CD8-positive, alpha-beta memory T cell (primary cell): ENCODE results near the gene GYG2. TPM values are rescaled to one million over a fixed set of nuclear protein-coding genes. Genes with fewer than 3 reads are reported as not detected.
"Not testable (repeated sequence)": the region's sequence is repeated elsewhere in the genome, so short reads cannot be mapped to it uniquely, and the experiment has no call there.

Experiments used
- CTCF ChIA-PET: fragments of 350-600 bp; sonication (Branson Sonifier 250); formaldehyde crosslinking; loops from one replicate; lab custom pipeline; 2021; ENCODE audit warnings: antibody characterized with exemption; lab: Charles Lee
- POLR2A ChIA-PET: fragments of 350-600 bp; sonication (Branson Sonifier 250); formaldehyde crosslinking; loops from one replicate; lab custom pipeline; 2021; ENCODE audit warnings: antibody characterized with exemption; lab: Charles Lee
- DNase-seq, 5 donors: peaks; one replicate each; pipeline versions ENCODE4 v3.0.0 to v3.0.0-alpha.2; 2020 to 2022; ENCODE audit warnings: mixed read lengths in 1 of 5
- H3K27ac ChIP-seq: one replicate; pipeline ENCODE4 v1.7.0; 2013; ENCODE audit warnings: low read depth, mild to moderate bottlenecking, low read length, moderate library complexity
- H3K27me3 ChIP-seq: 2 replicates; pipeline ENCODE4 v1.7.0; 2013; ENCODE audit warnings: low read length, mild to moderate bottlenecking; ENCODE audit not compliant: insufficient read depth, poor library complexity, severe bottlenecking
- H3K36me3 ChIP-seq: 2 replicates; pipeline ENCODE4 v1.7.0; 2013; ENCODE audit warnings: mild to moderate bottlenecking, low read length, moderate library complexity; ENCODE audit not compliant: insufficient read depth
- H3K4me1 ChIP-seq: 2 replicates; pipeline ENCODE4 v1.7.0; 2013; ENCODE audit warnings: mild to moderate bottlenecking, low read length, moderate library complexity; ENCODE audit not compliant: insufficient read depth
- H3K4me3 ChIP-seq: 2 replicates; pipeline ENCODE4 v1.7.0; 2013; ENCODE audit warnings: mild to moderate bottlenecking, low read length
- H3K9me3 ChIP-seq: 2 replicates; pipeline ENCODE4 v1.7.0; 2013; ENCODE audit warnings: mild to moderate bottlenecking, low read length
- H3K27ac Mint-ChIP-seq, 8 donors: one replicate each; pipeline ENCODE4 v1.8.0; 2020 to 2021; ENCODE audit warnings: mixed read lengths in 8 of 8, mild to moderate bottlenecking in 6 of 8, inconsistent platforms in 3 of 8, moderate library complexity in 3 of 8
- H3K27me3 Mint-ChIP-seq, 2 donors: one replicate each; pipeline ENCODE4 v1.8.0; 2020 to 2021; ENCODE audit warnings: mixed read lengths in 2 of 2, mild to moderate bottlenecking in 1 of 2, moderate library complexity in 1 of 2
- H3K36me3 Mint-ChIP-seq, 3 donors: one replicate each; pipeline ENCODE4 v1.8.0; 2020 to 2021; ENCODE audit warnings: mixed read lengths in 3 of 3, inconsistent platforms in 1 of 3, mild to moderate bottlenecking in 1 of 3
- H3K4me1 Mint-ChIP-seq, 3 donors: one replicate each; pipeline ENCODE4 v1.8.0; 2020 to 2021; ENCODE audit warnings: mixed read lengths in 3 of 3, inconsistent platforms in 1 of 3, mild to moderate bottlenecking in 1 of 3
- H3K4me3 Mint-ChIP-seq, 7 donors: one replicate each; pipeline ENCODE4 v1.8.0; 2020 to 2021; ENCODE audit warnings: mixed read lengths in 7 of 7, mild to moderate bottlenecking in 6 of 7, moderate library complexity in 4 of 7, inconsistent platforms in 2 of 7
- H3K9me3 Mint-ChIP-seq, 5 donors: one replicate each; pipeline ENCODE4 v1.8.0; 2020 to 2022; ENCODE audit warnings: mixed read lengths in 5 of 5, mild to moderate bottlenecking in 3 of 5, moderate library complexity in 2 of 5, inconsistent platforms in 1 of 5
- polyA plus RNA-seq: library from polyadenylated mRNA; unstranded; fragments of 300-500 nt; fragmentation: Illumina TruSeq; gene quantifications from one replicate; pipeline ENCODE4 v1.2.3, GENCODE V29; 2021
- total RNA-seq, 2 experiments: library from RNA; stranded (reverse); gene quantifications; one replicate each; pipeline ENCODE4 v1.2.3, GENCODE V29; 2021

GYG2 gene
- total and polyA plus RNA-seq, 3 experiments from 2014 or later, result not detected

DNA sequence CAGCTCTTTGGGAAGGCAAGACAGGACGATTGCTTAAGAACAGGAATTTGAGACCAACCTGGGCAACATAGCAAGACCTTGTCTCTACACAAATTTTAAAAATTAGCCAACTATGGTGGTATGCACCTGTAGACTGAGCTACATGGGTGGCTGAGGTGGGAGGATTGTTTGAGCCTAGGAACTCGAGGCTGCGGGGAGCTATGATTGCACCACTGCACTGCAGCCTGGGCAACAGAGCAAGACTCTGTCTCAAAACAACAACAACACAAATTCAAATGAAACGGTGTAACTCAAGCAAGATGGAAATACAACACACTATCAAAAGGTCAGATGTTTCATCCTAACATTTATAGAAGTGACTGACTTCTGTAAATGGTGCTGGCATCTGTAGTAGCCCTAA is 39.8 kb upstream of the GYG2 start:
- no peak for DNase-seq
- Mint-ChIP-seq H3K4me3 (no peak overlapping the region), H3K4me1 (no peaks in the 10 kb centered on the region), H3K9me3 (peaks cover 0 to 2% (median 0%) of the 10 kb centered on the region in 5 donors), H3K36me3 (peaks cover 0 to 3% (median 3%) of the 10 kb centered on the region in 3 donors), H3K27ac (no peak overlapping the region), H3K27me3 (peaks cover 0 to 1% of the 10 kb centered on the region in 2 donors)
- Histone ChIP-seq H3K27ac (no peak overlapping the region), H3K36me3 (no peaks in the 10 kb centered on the region), H3K9me3 (no peaks in the 10 kb centered on the region), H3K4me3 (no peak overlapping the region), H3K4me1 (no peaks in the 10 kb centered on the region), H3K27me3 (no peaks in the 10 kb centered on the region)
- ChIA-PET CTCF (no interaction called here), POLR2A (no interaction called here)

DNA sequence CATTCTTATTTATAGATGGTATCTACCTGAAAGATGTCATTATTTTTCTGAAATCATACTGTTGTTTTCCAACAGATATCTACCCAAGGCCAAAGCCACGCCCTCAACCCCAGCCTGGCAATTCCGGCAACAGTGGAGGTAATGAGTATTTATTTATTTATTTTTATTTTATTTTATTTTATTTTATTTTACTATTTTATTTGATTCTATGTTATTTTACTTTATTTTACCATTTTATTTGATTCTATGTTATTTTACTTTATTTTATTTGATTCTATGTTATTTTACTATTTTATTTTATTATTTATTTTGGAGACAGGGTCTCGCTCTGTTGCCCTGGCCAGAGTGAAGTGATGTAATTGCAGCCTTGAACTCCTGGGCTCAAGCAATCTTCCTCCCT is 39.2 kb upstream of the GYG2 start:
- H3K36me3 Mint-ChIP-seq, result peaks cover 0 to 3% (median 3%) of the 10 kb centered on the region in 3 donors
- H3K27me3 Mint-ChIP-seq, result peaks cover 0 to 1% of the 10 kb centered on the region in 2 donors
- no peaks in the 10 kb centered on the region for H3K4me1 Mint-ChIP-seq
- H3K27me3 ChIP-seq, result no peaks in the 10 kb centered on the region
- no peak overlapping the region for H3K4me3 Mint-ChIP-seq
- no peaks in the 10 kb centered on the region for H3K9me3 ChIP-seq
- no peaks in the 10 kb centered on the region for H3K4me1 ChIP-seq
- H3K4me3 ChIP-seq, result no peak overlapping the region
- ChIA-PET CTCF (no interaction called here), POLR2A (no interaction called here)
- no peak overlapping the region for H3K27ac ChIP-seq
- H3K27ac Mint-ChIP-seq, result no peak overlapping the region
- peaks cover 0 to 2% (median 0%) of the 10 kb centered on the region in 5 donors for H3K9me3 Mint-ChIP-seq
- no peak for DNase-seq
- H3K36me3 ChIP-seq, result no peaks in the 10 kb centered on the region

DNA sequence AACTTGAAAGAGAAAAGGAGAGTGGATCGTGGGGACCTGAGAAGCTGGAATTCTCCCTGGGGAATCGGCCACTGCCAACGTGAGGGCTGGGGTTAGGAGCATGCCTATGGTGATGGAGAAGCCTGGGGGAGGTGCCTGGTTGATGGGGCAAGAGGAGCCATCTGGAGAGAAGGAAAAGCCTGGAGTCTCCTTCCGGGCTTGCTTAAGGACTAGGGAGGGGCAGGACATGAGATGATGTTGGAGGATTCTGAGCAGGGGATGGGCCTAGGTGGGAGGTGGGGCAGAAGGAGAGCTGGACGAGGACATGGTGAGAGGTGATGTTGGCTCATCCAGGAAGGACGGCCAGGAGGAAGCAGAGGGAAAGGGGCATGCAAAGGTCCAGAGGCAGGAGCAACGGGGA is 35.0 kb upstream of the GYG2 start:
- no peaks in the 10 kb centered on the region for H3K4me1 ChIP-seq
- no peak for DNase-seq

DNA sequence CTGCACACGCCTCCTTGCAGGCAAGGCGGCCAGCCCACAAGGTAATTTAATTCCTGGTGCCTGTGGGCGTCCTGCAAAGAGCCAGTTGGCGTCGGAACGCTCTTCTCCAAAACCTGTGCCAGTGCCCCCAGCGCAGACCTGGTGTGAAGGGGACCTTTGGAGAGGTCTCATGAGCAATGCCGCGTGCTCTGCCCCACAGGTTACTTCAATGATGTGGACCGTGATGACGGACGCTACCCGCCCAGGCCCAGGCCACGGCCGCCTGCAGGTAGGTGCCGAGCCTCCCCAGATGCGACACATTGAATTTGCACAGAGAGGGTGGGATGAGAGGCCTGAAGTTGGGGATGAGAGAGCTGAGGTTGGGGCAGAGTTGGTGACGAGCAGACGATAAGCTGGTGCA is 34.4 kb upstream of the GYG2 start:
- Mint-ChIP-seq H3K27me3 (peaks cover 3 to 4% of the 10 kb centered on the region in 2 donors), H3K4me1 (no peaks in the 10 kb centered on the region), H3K9me3 (no peaks in the 10 kb centered on the region), H3K4me3 (no peak overlapping the region), H3K36me3 (no peaks in the 10 kb centered on the region), H3K27ac (no peak overlapping the region)
- Histone ChIP-seq H3K4me3 (no peak overlapping the region), H3K4me1 (no peaks in the 10 kb centered on the region), H3K9me3 (no peaks in the 10 kb centered on the region), H3K36me3 (no peaks in the 10 kb centered on the region), H3K27ac (no peak overlapping the region), H3K27me3 (no peaks in the 10 kb centered on the region)
- CTCF ChIA-PET, result no interaction called here
- POLR2A ChIA-PET, result no interaction called here
- no peak for DNase-seq

More for the DNA sequence above, 35.0 kb upstream of the GYG2 start:
- H3K27me3 ChIP-seq, result no peaks in the 10 kb centered on the region
- H3K4me3 ChIP-seq, result no peak overlapping the region
- no peaks in the 10 kb centered on the region for H3K9me3 ChIP-seq
- POLR2A ChIA-PET, result no interaction called here
- H3K27ac Mint-ChIP-seq, result peak overlapping the region in 1 of 8 donors; percentile 8
- H3K4me3 Mint-ChIP-seq, result no peak overlapping the region
- CTCF ChIA-PET, result no interaction called here
- no peaks in the 10 kb centered on the region for H3K36me3 Mint-ChIP-seq
- no peaks in the 10 kb centered on the region for H3K4me1 Mint-ChIP-seq
- no peaks in the 10 kb centered on the region for H3K9me3 Mint-ChIP-seq
- H3K27me3 Mint-ChIP-seq, result peaks cover 0 to 3% of the 10 kb centered on the region in 2 donors
- H3K27ac ChIP-seq, result no peak overlapping the region
- H3K36me3 ChIP-seq, result no peaks in the 10 kb centered on the region

DNA sequence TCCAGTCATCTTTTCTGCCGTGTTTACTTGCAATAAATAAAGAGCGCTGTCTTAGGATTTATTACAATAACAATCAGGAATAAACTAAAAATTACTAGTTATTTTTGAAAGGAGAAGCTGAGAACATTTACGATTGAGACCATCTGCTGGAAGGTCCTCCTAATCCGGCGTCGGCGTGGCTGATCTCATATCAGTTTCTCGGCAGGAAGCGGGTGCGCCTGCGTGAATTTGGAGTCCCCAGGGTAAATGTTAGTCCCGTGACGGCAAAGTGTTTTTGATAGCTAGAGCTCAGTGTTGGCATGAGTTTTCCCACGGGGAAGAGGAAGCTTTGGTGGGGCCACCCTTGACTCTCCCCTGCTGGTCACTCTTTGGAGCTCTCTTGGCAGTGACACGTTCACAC is 31.9 kb upstream of the GYG2 start:
- CTCF ChIA-PET, H3K4me3 Mint-ChIP-seq, H3K36me3 ChIP-seq, H3K4me1 Mint-ChIP-seq, H3K27me3 ChIP-seq, H3K27ac ChIP-seq, H3K9me3 ChIP-seq, H3K4me3 ChIP-seq, H3K27me3 Mint-ChIP-seq, POLR2A ChIA-PET, H3K4me1 ChIP-seq, H3K9me3 Mint-ChIP-seq, H3K27ac Mint-ChIP-seq, DNase-seq, H3K36me3 Mint-ChIP-seq: not testable (repeated sequence)

DNA sequence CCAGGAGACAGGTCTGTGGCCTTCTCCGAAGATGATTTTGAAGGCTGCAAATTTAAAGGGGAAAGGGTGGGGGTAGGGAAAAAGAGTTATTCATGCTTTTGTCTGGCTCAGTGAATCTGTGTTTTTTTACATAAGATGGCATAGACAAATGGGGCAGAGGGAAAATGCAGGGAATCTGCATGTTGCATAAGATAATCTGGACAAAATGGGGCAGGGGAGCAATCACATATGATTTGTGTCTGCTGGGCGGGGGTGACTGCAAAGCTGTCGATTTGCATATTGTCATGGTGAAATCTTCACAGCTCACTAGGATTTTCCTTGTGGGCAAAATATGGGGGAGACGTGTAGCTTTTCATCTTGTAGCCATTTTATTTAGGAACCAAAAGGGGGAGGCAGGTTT is 29.4 kb upstream of the GYG2 start:
- ChIA-PET POLR2A (no interaction called here), CTCF (no interaction called here)
- Mint-ChIP-seq H3K36me3 (no peaks in the 10 kb centered on the region), H3K4me1 (no peaks in the 10 kb centered on the region), H3K4me3 (no peak overlapping the region), H3K27me3 (peaks cover 6 to 10% of the 10 kb centered on the region in 2 donors), H3K9me3 (no peaks in the 10 kb centered on the region), H3K27ac (no peak overlapping the region)
- Histone ChIP-seq H3K9me3 (no peaks in the 10 kb centered on the region), H3K27ac (no peak overlapping the region), H3K27me3 (no peaks in the 10 kb centered on the region), H3K4me1 (no peaks in the 10 kb centered on the region), H3K36me3 (no peaks in the 10 kb centered on the region), H3K4me3 (no peak overlapping the region)
- DNase-seq, result no peak

DNA sequence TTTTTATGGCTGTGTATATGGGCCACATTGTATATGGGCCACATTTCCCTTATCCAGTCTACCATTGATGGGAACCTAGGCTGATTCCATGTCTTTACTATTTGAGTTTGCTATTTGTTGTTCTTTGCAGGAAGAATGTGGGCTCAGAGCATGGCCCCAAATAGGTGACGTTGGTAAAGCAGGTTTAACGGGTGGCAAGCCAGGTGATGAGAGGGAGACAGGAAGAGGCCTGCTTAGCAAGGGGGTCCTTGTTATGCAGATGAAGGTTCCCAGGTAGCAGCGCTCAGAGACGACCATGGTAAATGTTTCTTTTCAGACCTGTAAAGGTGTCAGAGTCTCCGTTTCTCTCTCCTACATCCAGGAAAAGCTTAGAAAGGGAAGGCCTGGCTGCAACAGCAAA is 28.8 kb upstream of the GYG2 start:
- peaks cover 6 to 13% of the 10 kb centered on the region in 2 donors for H3K27me3 Mint-ChIP-seq
- H3K9me3 ChIP-seq, POLR2A ChIA-PET, H3K4me3 ChIP-seq, H3K36me3 ChIP-seq, H3K27me3 ChIP-seq, CTCF ChIA-PET, H3K36me3 Mint-ChIP-seq, H3K27ac ChIP-seq, H3K4me3 Mint-ChIP-seq, H3K9me3 Mint-ChIP-seq, DNase-seq, H3K4me1 ChIP-seq, H3K4me1 Mint-ChIP-seq, H3K27ac Mint-ChIP-seq: not testable (repeated sequence)

DNA sequence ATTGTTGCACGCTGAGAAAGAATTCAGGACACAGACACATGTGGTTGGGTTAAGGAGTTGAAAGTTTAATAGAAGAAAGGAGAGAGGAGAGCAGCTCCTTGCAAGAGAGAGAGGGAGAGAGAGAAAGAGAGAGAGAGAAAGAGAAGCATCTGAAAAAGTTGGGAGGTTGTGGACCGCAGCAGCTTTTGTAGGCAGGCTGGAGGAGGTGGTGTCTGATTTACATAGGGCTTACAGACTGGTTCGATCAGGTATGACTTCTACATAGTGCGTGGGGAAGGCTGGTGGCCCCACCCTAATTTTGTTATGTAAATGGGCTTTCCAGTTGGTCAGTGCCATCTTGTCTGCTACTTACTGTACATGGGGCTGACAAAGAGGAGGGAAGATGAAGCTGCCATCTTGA is 27.5 kb upstream of the GYG2 start:
- DNase-seq, result no peak
- H3K27me3 ChIP-seq, result no peaks in the 10 kb centered on the region
- H3K27me3 Mint-ChIP-seq, result peaks cover 6 to 13% of the 10 kb centered on the region in 2 donors
- CTCF ChIA-PET, result no interaction called here
- H3K4me3 Mint-ChIP-seq, result no peak overlapping the region
- H3K9me3 ChIP-seq, result no peaks in the 10 kb centered on the region
- no peaks in the 10 kb centered on the region for H3K36me3 Mint-ChIP-seq
- H3K4me1 Mint-ChIP-seq, result no peaks in the 10 kb centered on the region
- POLR2A ChIA-PET, result no interaction called here
- H3K27ac Mint-ChIP-seq, result peak overlapping the region in 1 of 8 donors; percentile 24
- no peak overlapping the region for H3K4me3 ChIP-seq
- no peaks in the 10 kb centered on the region for H3K9me3 Mint-ChIP-seq
- no peaks in the 10 kb centered on the region for H3K36me3 ChIP-seq
- no peaks in the 10 kb centered on the region for H3K4me1 ChIP-seq
- H3K27ac ChIP-seq, result no peak overlapping the region
